ENCODE measurements around the gene ADAM33. TPM values are rescaled to one million over a fixed set of nuclear protein-coding genes. Genes with fewer than 3 reads are reported as not detected.

ADAM33 gene
- polyA plus RNA-seq, 1 experiment = 16.3 TPM

- ChIA-PET POLR2A (no interaction called here), CTCF (no interaction called here)
- TF ChIP-seq CTCF (IDR thresholded peaks at IDR 0.05; ENCODE audit: low read depth, low read length) = no peak
- no peak overlapping the region for H3K4me3 ChIP-seq (ENCODE audit: low read depth, low read length)
- H3K27ac ChIP-seq (ENCODE audit: low read depth, low read length) = no peak overlapping the region
- no peaks in the 10 kb centered on the region for H3K9me3 ChIP-seq (ENCODE audit: control insufficient read depth, insufficient read depth, low read length)
- peaks cover 54% of the 10 kb centered on the region for H3K27me3 ChIP-seq (ENCODE audit: control insufficient read depth, insufficient read depth, low read length)
- DNase-seq (ENCODE audit: low read depth, low spot score) = no peak
These were observed 47.6 kb upstream of the ADAM33 start for GRCh38 chr20:3729378-3729777.

- no peak for DNase-seq (ENCODE audit: low read depth, low spot score)
- H3K27ac ChIP-seq (ENCODE audit: low read depth, low read length) = no peak overlapping the region
- ChIA-PET CTCF (interaction anchor here (3.7 kb wide), 1 partner anchor 12 kb away, joined by 26 read pairs; no protein-coding TSS in a partner anchor), POLR2A (no interaction called here)
- peaks cover 59% of the 10 kb centered on the region for H3K27me3 ChIP-seq (ENCODE audit: control insufficient read depth, insufficient read depth, low read length)
- no peak overlapping the region for H3K4me3 ChIP-seq (ENCODE audit: low read depth, low read length)
- TF ChIP-seq CTCF (IDR thresholded peaks at IDR 0.05; ENCODE audit: low read depth, low read length) = no peak
- no peaks in the 10 kb centered on the region for H3K9me3 ChIP-seq (ENCODE audit: control insufficient read depth, insufficient read depth, low read length)
These were observed 47.1 kb upstream of the ADAM33 start for GRCh38 chr20:3728876-3729275.

GRCh38 chr20:3728354-3728753 is 46.5 kb upstream of the ADAM33 start:
- POLR2A ChIA-PET = no interaction called here
- H3K9me3 ChIP-seq (ENCODE audit: control insufficient read depth, insufficient read depth, low read length) = no peaks in the 10 kb centered on the region
- no peak overlapping the region for H3K27ac ChIP-seq (ENCODE audit: low read depth, low read length)
- H3K4me3 ChIP-seq (ENCODE audit: low read depth, low read length) = no peak overlapping the region
- no peak for TF ChIP-seq CTCF (IDR thresholded peaks at IDR 0.05; ENCODE audit: low read depth, low read length)
- no peak for DNase-seq (ENCODE audit: low read depth, low spot score)
- peaks cover 57% of the 10 kb centered on the region for H3K27me3 ChIP-seq (ENCODE audit: control insufficient read depth, insufficient read depth, low read length)
- CTCF ChIA-PET = interaction anchor here (2.8 to 3.7 kb wide), 2 partner anchors 12 to 17 kb away, joined by 16 to 26 read pairs; no protein-coding TSS in a partner anchor

GRCh38 chr20:3727401-3728021 is 45.7 kb upstream of the ADAM33 start:
- no peaks in the 10 kb centered on the region for H3K9me3 ChIP-seq (ENCODE audit: control insufficient read depth, insufficient read depth, low read length)
- peaks cover 49% of the 10 kb centered on the region for H3K27me3 ChIP-seq (ENCODE audit: control insufficient read depth, insufficient read depth, low read length)
- H3K4me3 ChIP-seq (ENCODE audit: low read depth, low read length) = peak overlapping the region; percentile 21
- ChIA-PET CTCF (interaction anchor here (0.6 to 3.7 kb wide), 4 partner anchors 11 to 331 kb away, joined by 3 to 26 read pairs (median 10); no protein-coding TSS in a partner anchor), POLR2A (no interaction called here)
- DNase-seq (ENCODE audit: low read depth, low spot score) = no peak
- H3K27ac ChIP-seq (ENCODE audit: low read depth, low read length) = peak overlapping the region; percentile 42
- TF ChIP-seq CTCF (IDR thresholded peaks at IDR 0.05; ENCODE audit: low read depth, low read length) = 0 out of 2 replicates have a peak, but pooled peaks have one; percentile 6

- no peak for TF ChIP-seq CTCF (IDR thresholded peaks at IDR 0.05; ENCODE audit: low read depth, low read length)
- H3K9me3 ChIP-seq (ENCODE audit: control insufficient read depth, insufficient read depth, low read length) = no peaks in the 10 kb centered on the region
- ChIA-PET POLR2A (no interaction called here), CTCF (no interaction called here)
- no peak overlapping the region for H3K27ac ChIP-seq (ENCODE audit: low read depth, low read length)
- no peak overlapping the region for H3K4me3 ChIP-seq (ENCODE audit: low read depth, low read length)
- peaks cover 40% of the 10 kb centered on the region for H3K27me3 ChIP-seq (ENCODE audit: control insufficient read depth, insufficient read depth, low read length)
- no peak for DNase-seq (ENCODE audit: low read depth, low spot score)
These were observed 42.5 kb upstream of the ADAM33 start for GRCh38 chr20:3724356-3724755.
